Neuronal stem cell (in vitro differentiated cells): ENCODE data around the gene PLLP.

Experiments used
- DNase-seq: peaks from one replicate; pipeline ENCODE4 v3.0.0-alpha.2; 2013; ENCODE audit warnings: low spot score
- H2AFZ ChIP-seq: one replicate; pipeline ENCODE4 v1.6.1; 2013; ENCODE audit warnings: mild to moderate bottlenecking, low read length, inconsistent platforms
- H2AK5ac ChIP-seq: 2 replicates; pipeline ENCODE4 v1.6.1; 2013; ENCODE audit warnings: low read depth, mild to moderate bottlenecking, inconsistent platforms, low read length, moderate library complexity, mixed read lengths
- H2BK120ac ChIP-seq: 2 replicates; pipeline ENCODE4 v1.6.1; 2013; ENCODE audit warnings: low read depth, mild to moderate bottlenecking, inconsistent platforms, low read length, moderate library complexity, mixed read lengths
- H2BK12ac ChIP-seq: one replicate; pipeline ENCODE4 v1.6.1; 2013; ENCODE audit warnings: low read length, inconsistent platforms
- H2BK15ac ChIP-seq: 2 replicates; pipeline ENCODE4 v1.6.1; 2013; ENCODE audit warnings: mild to moderate bottlenecking, low read length, inconsistent platforms, mixed read lengths
- H2BK5ac ChIP-seq: one replicate; pipeline ENCODE4 v1.6.1; 2013; ENCODE audit warnings: inconsistent platforms, mild to moderate bottlenecking, low read length, moderate library complexity
- H3K14ac ChIP-seq: one replicate; pipeline ENCODE4 v1.6.1; 2013; ENCODE audit warnings: low read length, inconsistent platforms
- H3K18ac ChIP-seq: 2 replicates; pipeline ENCODE4 v1.6.1; 2013; ENCODE audit warnings: low read length, inconsistent platforms
- H3K23ac ChIP-seq: 2 replicates; pipeline ENCODE4 v1.6.1; 2013; ENCODE audit warnings: low read depth, mild to moderate bottlenecking, mixed read lengths, low read length, inconsistent platforms; ENCODE audit not compliant: poor library complexity
- H3K27ac ChIP-seq: replicated peaks from 3 replicates; pipeline ENCODE4 v1.5.1; 2013; ENCODE audit warnings: low read length, inconsistent platforms
- H3K27me3 ChIP-seq, 3 experiments: 2 replicates each; pipeline ENCODE4 v1.6.1; 2013; ENCODE audit warnings: low read length in 3 of 3, mild to moderate bottlenecking in 2 of 3, inconsistent platforms in 1 of 3, low read depth in 1 of 3, mixed read lengths in 1 of 3, moderate library complexity in 1 of 3; ENCODE audit not compliant: control insufficient read depth in 3 of 3, insufficient read depth in 3 of 3
- H3K36me3 ChIP-seq, 2 donors: replicated peaks in 1 of 2; 2 replicates each; pipeline ENCODE4 v1.6.1; 2013; ENCODE audit warnings: low read length in 2 of 2; ENCODE audit not compliant: control insufficient read depth in 2 of 2, insufficient read depth in 2 of 2
- H3K4ac ChIP-seq: 2 replicates; pipeline ENCODE4 v1.6.1; 2013; ENCODE audit warnings: inconsistent platforms, mild to moderate bottlenecking, low read length, moderate library complexity
- H3K4me1 ChIP-seq, 2 donors: 1 replicate in 1 of 2; 2 replicates in 1 of 2; pipeline ENCODE4 v1.6.1; 2013; ENCODE audit warnings: low read length in 2 of 2, low read depth in 1 of 2; ENCODE audit not compliant: control insufficient read depth in 2 of 2, insufficient read depth in 1 of 2
- H3K4me2 ChIP-seq: one replicate; pipeline ENCODE4 v1.6.1; 2013; ENCODE audit warnings: mild to moderate bottlenecking, low read length, inconsistent platforms; ENCODE audit not compliant: insufficient read depth, poor library complexity, severe bottlenecking
- H3K4me3 ChIP-seq, 2 donors: 2 replicates each; pipeline ENCODE4 v1.5.1; 2013; ENCODE audit warnings: low read length in 2 of 2, mild to moderate bottlenecking in 2 of 2, inconsistent platforms in 1 of 2, moderate library complexity in 1 of 2
- H3K79me1 ChIP-seq: one replicate; pipeline ENCODE4 v1.6.1; 2013; ENCODE audit warnings: low read depth, mild to moderate bottlenecking, inconsistent platforms, low read length, moderate library complexity
- H3K9ac ChIP-seq: one replicate; pipeline ENCODE4 v1.6.1; 2013; ENCODE audit warnings: mild to moderate bottlenecking, low read depth, low read length, inconsistent platforms; ENCODE audit not compliant: poor library complexity
- H3K9me3 ChIP-seq, 2 donors: replicated peaks in 1 of 2; 2 replicates each; pipeline versions ENCODE3 to v1.6.1; 2013; ENCODE audit warnings: low read length in 2 of 2, mild to moderate bottlenecking in 2 of 2, inconsistent platforms in 1 of 2, low read depth in 1 of 2, mixed read lengths in 1 of 2, moderate library complexity in 1 of 2; ENCODE audit not compliant: control insufficient read depth in 2 of 2, insufficient read depth in 1 of 2
- H4K8ac ChIP-seq: one replicate; pipeline ENCODE4 v1.6.1; 2013; ENCODE audit warnings: low read depth, mild to moderate bottlenecking, inconsistent platforms, low read length, moderate library complexity
- H4K91ac ChIP-seq: one replicate; pipeline ENCODE4 v1.6.1; 2013; ENCODE audit warnings: low read length, low read depth, mild to moderate bottlenecking, inconsistent platforms; ENCODE audit not compliant: poor library complexity
- WGBS, 2 donors: extraction: QIAGEN DNeasy Blood & Tissue Kit; methylation state at CpG; one replicate each; pipeline ENCODE4 v1.1.7; 2013; ENCODE audit warnings: missing lambda C conversion rate in 2 of 2, mixed read lengths in 1 of 2; ENCODE audit not compliant: insufficient read length in 2 of 2, insufficient replicate concordance in 1 of 2; ENCODE audit errors: extremely low coverage in 2 of 2; 5-methylcytosine and 5-hydroxymethylcytosine counted together

PLLP gene

DNA sequence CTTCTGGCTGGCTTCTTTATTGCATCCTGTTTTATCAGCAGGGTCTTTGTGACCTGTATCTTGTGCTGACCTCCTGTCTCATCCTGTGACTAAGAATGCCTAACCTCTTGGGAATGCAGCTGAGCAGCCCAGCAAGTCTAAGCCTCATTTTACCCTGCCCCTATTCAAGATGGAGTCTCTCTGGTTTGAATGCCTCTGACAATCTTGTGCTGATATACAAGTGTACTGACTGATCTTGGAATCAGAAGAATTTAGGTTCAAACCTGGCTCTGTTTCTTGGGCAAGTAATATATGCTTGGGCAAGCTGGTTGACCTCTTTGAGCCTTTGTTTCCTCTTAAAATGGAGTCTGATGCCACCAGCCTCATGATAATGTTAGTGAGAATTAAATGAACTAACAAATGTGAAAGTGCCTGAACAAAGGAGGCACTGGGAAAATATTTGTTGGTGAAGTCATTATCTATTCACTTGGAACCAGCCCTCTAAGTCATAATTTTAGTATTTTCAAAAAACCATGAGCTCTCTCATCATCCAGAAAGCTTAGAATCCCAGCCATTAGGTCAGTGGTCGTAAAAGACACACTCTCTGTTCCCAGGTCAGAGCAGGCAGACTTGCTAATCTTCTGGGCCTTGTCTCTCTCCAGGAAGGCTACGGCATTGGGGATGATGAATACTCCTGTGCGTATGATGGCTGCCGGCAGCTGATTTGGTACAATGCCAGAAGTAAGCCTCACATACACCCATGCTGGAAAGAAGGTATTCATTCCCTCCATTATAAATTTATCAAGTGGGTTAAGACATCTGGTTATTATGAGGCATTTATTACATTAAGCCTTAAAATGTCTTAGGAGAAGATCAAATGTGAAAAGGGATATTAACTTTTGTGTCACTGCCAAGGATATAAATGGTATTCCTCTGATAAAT is 57.5 kb downstream of the PLLP start:
- H3K36me3 ChIP-seq: peaks cover 16 to 98% of the 10 kb centered on the region in 2 donors
- H2AFZ ChIP-seq: no peak overlapping the region
- no peaks in the 10 kb centered on the region for H3K27me3 ChIP-seq
- WGBS, 2 donors: no CpG with 5 or more reads among the region's 4 CpGs
- no peak overlapping the region for H3K9ac ChIP-seq
- no peak overlapping the region for H4K8ac ChIP-seq
- H2BK12ac ChIP-seq: no peak overlapping the region
- H3K4ac ChIP-seq: no peak overlapping the region
- no peak overlapping the region for H3K14ac ChIP-seq
- H3K18ac ChIP-seq: no peak overlapping the region
- H2BK5ac ChIP-seq: no peak overlapping the region
- no peak overlapping the region for H3K4me3 ChIP-seq
- H3K9me3 ChIP-seq: no peaks in the 10 kb centered on the region
- DNase-seq: no peak
- no peak overlapping the region for H2BK15ac ChIP-seq
- H2BK120ac ChIP-seq: no peak overlapping the region
- no peak overlapping the region for H2AK5ac ChIP-seq
- H3K23ac ChIP-seq: no peak overlapping the region
- no peaks in the 10 kb centered on the region for H3K4me1 ChIP-seq
- no peak overlapping the region for H3K27ac ChIP-seq
- H3K4me2 ChIP-seq: no peak overlapping the region
- H3K79me1 ChIP-seq: no peaks in the 10 kb centered on the region
- H4K91ac ChIP-seq: no peak overlapping the region

DNA sequence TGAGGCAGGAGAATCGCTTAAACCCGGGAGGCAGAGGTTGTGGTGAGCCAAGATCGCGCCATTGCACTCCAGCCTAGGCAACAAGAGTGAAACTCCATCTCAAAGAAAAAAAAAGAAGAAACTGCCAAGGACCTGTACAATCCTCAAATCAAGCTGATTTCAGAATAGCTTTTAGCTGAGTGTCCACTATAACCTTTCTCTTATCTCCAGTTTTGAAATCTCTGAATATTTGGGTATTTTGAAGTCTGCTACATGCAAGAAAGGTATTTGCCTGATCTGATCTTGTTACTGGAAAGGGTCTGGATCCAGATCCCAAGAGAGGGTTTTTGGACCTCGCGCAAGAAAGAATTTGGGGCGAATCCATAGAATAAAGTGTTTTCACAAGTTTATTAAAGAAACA is 58.5 kb downstream of the PLLP start:
- H2BK12ac ChIP-seq: no peak overlapping the region
- H2BK5ac ChIP-seq: no peak overlapping the region
- H2AFZ ChIP-seq: no peak overlapping the region
- no peaks in the 10 kb centered on the region for H3K79me1 ChIP-seq
- no peak overlapping the region for H4K91ac ChIP-seq
- no peak overlapping the region for H2BK120ac ChIP-seq
- H3K4ac ChIP-seq: no peak overlapping the region
- no peak overlapping the region for H2BK15ac ChIP-seq
- H3K18ac ChIP-seq: no peak overlapping the region
- no peak overlapping the region for H2AK5ac ChIP-seq
- H3K9me3 ChIP-seq: peaks cover 0 to 3% of the 10 kb centered on the region in 2 donors
- no peak overlapping the region for H4K8ac ChIP-seq
- no CpG with 5 or more reads among the region's 7 CpGs for whole genome bisulfite sequencing, 2 donors
- H3K4me3 ChIP-seq: no peak overlapping the region
- H3K14ac ChIP-seq: no peak overlapping the region
- H3K4me1 ChIP-seq: no peaks in the 10 kb centered on the region
- H3K4me2 ChIP-seq: no peak overlapping the region
- H3K23ac ChIP-seq: no peak overlapping the region
- no peaks in the 10 kb centered on the region for H3K27me3 ChIP-seq
- no peak overlapping the region for H3K27ac ChIP-seq
- no peak overlapping the region for H3K9ac ChIP-seq
- no peak for DNase-seq
- peaks cover 21 to 98% of the 10 kb centered on the region in 2 donors for H3K36me3 ChIP-seq

DNA sequence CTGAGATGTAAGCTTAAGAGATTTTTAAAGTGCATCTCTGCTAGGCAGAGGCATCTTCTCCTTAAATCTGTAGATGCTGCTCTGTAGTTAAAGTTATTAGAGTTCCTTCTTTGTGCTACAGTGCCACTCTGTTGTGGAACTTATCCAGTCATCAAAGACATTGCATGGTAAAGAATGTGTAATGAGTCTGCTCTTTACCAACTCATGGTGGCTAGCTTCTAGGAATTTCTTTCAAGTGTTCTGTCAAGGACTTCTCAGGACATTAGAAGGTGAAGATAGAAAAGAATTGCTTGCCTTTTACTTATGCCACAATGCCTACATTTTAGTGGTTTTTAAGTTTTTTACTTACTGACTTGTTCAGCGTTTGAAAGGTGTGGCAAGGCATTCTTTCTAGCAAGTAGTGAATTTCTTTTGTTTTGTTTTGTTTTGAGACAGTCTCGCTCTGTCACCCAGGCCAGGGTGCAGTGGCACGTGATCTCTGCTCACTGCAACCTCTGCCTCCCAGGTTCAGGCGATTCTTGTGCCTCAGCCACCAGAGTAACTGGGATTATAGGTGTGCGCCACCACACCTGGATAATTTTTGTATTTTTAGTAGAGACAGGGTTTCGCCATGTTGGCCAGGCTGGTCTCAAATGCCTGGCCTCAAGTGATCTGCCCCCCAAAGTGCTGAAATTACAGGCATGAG is 59.7 kb downstream of the PLLP start:
- H2AK5ac ChIP-seq: no peak overlapping the region
- no peak overlapping the region for H3K14ac ChIP-seq
- no peak overlapping the region for H3K18ac ChIP-seq
- H3K79me1 ChIP-seq: no peaks in the 10 kb centered on the region
- no peak overlapping the region for H3K4me2 ChIP-seq
- no peak overlapping the region for H2BK12ac ChIP-seq
- no peak overlapping the region for H2BK120ac ChIP-seq
- no CpG with 5 or more reads among the region's 6 CpGs for WGBS, 2 donors
- H3K4me1 ChIP-seq: no peaks in the 10 kb centered on the region
- no peak overlapping the region for H2BK15ac ChIP-seq
- H2BK5ac ChIP-seq: no peak overlapping the region
- H3K4ac ChIP-seq: no peak overlapping the region
- H4K91ac ChIP-seq: no peak overlapping the region
- H2AFZ ChIP-seq: no peak overlapping the region
- H3K23ac ChIP-seq: no peak overlapping the region
- peaks cover 25 to 98% of the 10 kb centered on the region in 2 donors for H3K36me3 ChIP-seq
- no peak for DNase-seq
- H3K9me3 ChIP-seq: peaks cover 0 to 14% of the 10 kb centered on the region in 2 donors
- no peak overlapping the region for H3K9ac ChIP-seq
- H4K8ac ChIP-seq: no peak overlapping the region
- no peak overlapping the region for H3K27ac ChIP-seq
- no peaks in the 10 kb centered on the region for H3K27me3 ChIP-seq
- H3K4me3 ChIP-seq: no peak overlapping the region

DNA sequence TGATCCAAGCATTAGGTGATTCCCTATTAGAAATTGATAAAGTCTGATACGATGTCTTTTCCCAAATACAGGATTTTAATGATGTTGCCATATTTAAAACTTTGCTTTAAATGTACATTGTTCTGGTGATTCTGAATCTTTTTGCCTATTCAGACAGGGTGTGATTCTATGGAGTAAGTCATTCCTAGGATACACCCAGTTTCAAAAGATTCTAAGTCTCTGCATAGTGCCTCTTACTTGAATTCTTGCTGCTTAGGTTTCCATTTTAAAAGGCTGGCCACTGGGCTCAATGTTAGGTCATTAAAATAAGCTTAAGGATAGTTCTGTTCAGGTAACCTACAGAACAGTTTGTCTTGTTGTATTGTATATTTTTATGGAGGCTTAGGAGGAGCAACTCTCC is 61.4 kb downstream of the PLLP start:
- Histone ChIP-seq H3K23ac (no peak overlapping the region), H3K18ac (no peak overlapping the region), H2BK12ac (no peak overlapping the region), H3K4ac (no peak overlapping the region), H3K4me2 (no peak overlapping the region), H4K8ac (no peak overlapping the region), H3K14ac (no peak overlapping the region), H3K4me3 (no peak overlapping the region), H2AK5ac (no peak overlapping the region), H2BK120ac (no peak overlapping the region), H3K9me3 (peaks cover 0 to 28% of the 10 kb centered on the region in 2 donors), H3K4me1 (no peaks in the 10 kb centered on the region), H3K79me1 (no peaks in the 10 kb centered on the region), H2AFZ (no peak overlapping the region), H3K36me3 (peaks cover 24 to 96% of the 10 kb centered on the region in 2 donors), H3K27ac (no peak overlapping the region), H4K91ac (no peak overlapping the region), H3K9ac (no peak overlapping the region), H2BK5ac (no peak overlapping the region), H2BK15ac (no peak overlapping the region), H3K27me3 (no peaks in the 10 kb centered on the region)
- DNase-seq: no peak
- no CpG with 5 or more reads among the region's 1 CpG for WGBS, 2 donors
